RCC 7860 (cell line): ENCODE results near the gene PLCXD1.

ENCODE experiments used
- DNase-seq: peaks from one replicate; pipeline ENCODE4 v3.0.0-alpha.2; 2015; ENCODE audit warnings: low spot score
- FAIRE-seq: peaks from 2 replicates; lab custom pipeline; 2012; peaks lifted over from hg19 to GRCh38; lab: Jason Lieb, UNC

The PLCXD1 gene

GRCh38 chrX:332916-333610 lies 51.9 kb downstream of the PLCXD1 start:
- DNase-seq (no peak), FAIRE-seq (no peak)

- no peak for FAIRE-seq
- DNase-seq, result no peak
Measured at GRCh38 chrX:333611-334311, 52.6 kb downstream of the PLCXD1 start.

GRCh38 chrX:334331-334891 lies 53.2 kb downstream of the PLCXD1 start:
- DNase-seq (no peak), FAIRE-seq (no peak)

GRCh38 chrX:334971-335757 lies 54.0 kb downstream of the PLCXD1 start:
- no peak for FAIRE-seq
- no peak for DNase-seq

GRCh38 chrX:335758-336155 lies 54.6 kb downstream of the PLCXD1 start:
- no peak for FAIRE-seq
- DNase-seq, result no peak

- FAIRE-seq (no peak), DNase-seq (no peak)
Measured at GRCh38 chrX:336227-336626, 55.0 kb downstream of the PLCXD1 start.

- no peak for FAIRE-seq
Measured at GRCh38 chrX:337331-337831, 56.2 kb downstream of the PLCXD1 start.

GRCh38 chrX:338281-338835 lies 57.2 kb downstream of the PLCXD1 start:
- DNase-seq (no peak), FAIRE-seq (no peak)

More at GRCh38 chrX:337331-337831, 56.2 kb downstream of the PLCXD1 start:
- no peak for DNase-seq

- FAIRE-seq, result no peak
- no peak for DNase-seq
Measured at GRCh38 chrX:338836-339400, 57.7 kb downstream of the PLCXD1 start.

GRCh38 chrX:340121-340520 lies 58.9 kb downstream of the PLCXD1 start:
- no peak for FAIRE-seq
- no peak for DNase-seq

GRCh38 chrX:340641-341423 lies 59.7 kb downstream of the PLCXD1 start:
- DNase-seq (no peak), FAIRE-seq (no peak)

- DNase-seq, result no peak
- no peak for FAIRE-seq
Measured at GRCh38 chrX:341541-342101, 60.4 kb downstream of the PLCXD1 start.

- FAIRE-seq (no peak), DNase-seq (no peak)
Measured at GRCh38 chrX:344371-344901, 63.3 kb downstream of the PLCXD1 start.

GRCh38 chrX:345020-345925 lies 64.1 kb downstream of the PLCXD1 start:
- FAIRE-seq (no peak), DNase-seq (no peak)

GRCh38 chrX:346034-346813 lies 65.0 kb downstream of the PLCXD1 start:
- DNase-seq (no peak), FAIRE-seq (no peak)

GRCh38 chrX:347351-348117 lies 66.4 kb downstream of the PLCXD1 start:
- FAIRE-seq, result no peak
- no peak for DNase-seq
